ENCODE data around the gene CABP1.

CABP1 gene

DNA sequence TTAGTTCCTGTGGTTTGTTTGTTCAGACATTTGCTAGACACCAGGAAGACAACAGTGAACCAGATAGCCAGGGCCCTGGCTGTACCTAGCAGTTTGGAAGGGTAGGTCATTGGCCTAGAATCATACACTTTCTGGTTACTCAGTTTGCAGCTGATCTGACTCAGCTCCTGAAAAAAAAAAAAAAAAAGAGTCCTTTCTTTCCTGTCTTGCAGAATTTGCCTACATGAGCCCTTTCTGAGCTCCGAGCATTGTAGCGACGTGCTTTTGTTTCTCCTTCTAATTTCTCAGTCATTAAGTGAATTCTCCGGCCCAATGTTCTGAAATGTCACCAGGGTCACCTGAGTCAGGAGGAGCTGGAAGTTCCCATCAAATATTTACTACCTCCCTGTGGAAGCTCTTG is 2.4 kb downstream of the CABP1 start:
- DNase-seq (ENCODE audit: low read depth), result peak; percentile 32
- TF ChIP-seq, protein P1, sequence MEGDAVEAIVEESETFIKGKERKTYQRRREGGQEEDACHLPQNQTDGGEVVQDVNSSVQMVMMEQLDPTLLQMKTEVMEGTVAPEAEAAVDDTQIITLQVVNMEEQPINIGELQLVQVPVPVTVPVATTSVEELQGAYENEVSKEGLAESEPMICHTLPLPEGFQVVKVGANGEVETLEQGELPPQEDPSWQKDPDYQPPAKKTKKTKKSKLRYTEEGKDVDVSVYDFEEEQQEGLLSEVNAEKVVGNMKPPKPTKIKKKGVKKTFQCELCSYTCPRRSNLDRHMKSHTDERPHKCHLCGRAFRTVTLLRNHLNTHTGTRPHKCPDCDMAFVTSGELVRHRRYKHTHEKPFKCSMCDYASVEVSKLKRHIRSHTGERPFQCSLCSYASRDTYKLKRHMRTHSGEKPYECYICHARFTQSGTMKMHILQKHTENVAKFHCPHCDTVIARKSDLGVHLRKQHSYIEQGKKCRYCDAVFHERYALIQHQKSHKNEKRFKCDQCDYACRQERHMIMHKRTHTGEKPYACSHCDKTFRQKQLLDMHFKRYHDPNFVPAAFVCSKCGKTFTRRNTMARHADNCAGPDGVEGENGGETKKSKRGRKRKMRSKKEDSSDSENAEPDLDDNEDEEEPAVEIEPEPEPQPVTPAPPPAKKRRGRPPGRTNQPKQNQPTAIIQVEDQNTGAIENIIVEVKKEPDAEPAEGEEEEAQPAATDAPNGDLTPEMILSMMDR (IDR thresholded peaks at IDR 0.05; ENCODE audit: insufficient read depth, low read depth, low read length, missing control alignments), result no peak
- no peak overlapping the region for H3K4me3 ChIP-seq (ENCODE audit: low read length)

- no peak overlapping the region for H3K4me3 ChIP-seq (ENCODE audit: low read length)
- TF ChIP-seq, protein P1 (IDR thresholded peaks at IDR 0.05; ENCODE audit: insufficient read depth, low read depth, low read length, missing control alignments), result no peak
- no peak for DNase-seq (ENCODE audit: low read depth)
Measured at GRCh38 chr12:120643574-120643973, 3.1 kb downstream of the CABP1 start.

GRCh38 chr12:120646044-120646443 is 5.6 kb downstream of the CABP1 start:
- no peak overlapping the region for H3K4me3 ChIP-seq (ENCODE audit: low read length)
- TF ChIP-seq, protein P1 (IDR thresholded peaks at IDR 0.05; ENCODE audit: insufficient read depth, low read depth, low read length, missing control alignments), result no peak
- no peak for DNase-seq (ENCODE audit: low read depth)

- TF ChIP-seq, protein P1 (IDR thresholded peaks at IDR 0.05; ENCODE audit: insufficient read depth, low read depth, low read length, missing control alignments), result no peak
- H3K4me3 ChIP-seq (ENCODE audit: low read length), result no peak overlapping the region
- DNase-seq (ENCODE audit: low read depth), result peak; percentile 19
Measured at GRCh38 chr12:120647375-120647755, 6.9 kb downstream of the CABP1 start.

- H3K4me3 ChIP-seq (ENCODE audit: low read length), result no peak overlapping the region
- DNase-seq (ENCODE audit: low read depth), result no peak
- TF ChIP-seq, protein P1 (IDR thresholded peaks at IDR 0.05; ENCODE audit: insufficient read depth, low read depth, low read length, missing control alignments), result no peak
Measured at GRCh38 chr12:120649442-120650232, 9.2 kb downstream of the CABP1 start.

DNA sequence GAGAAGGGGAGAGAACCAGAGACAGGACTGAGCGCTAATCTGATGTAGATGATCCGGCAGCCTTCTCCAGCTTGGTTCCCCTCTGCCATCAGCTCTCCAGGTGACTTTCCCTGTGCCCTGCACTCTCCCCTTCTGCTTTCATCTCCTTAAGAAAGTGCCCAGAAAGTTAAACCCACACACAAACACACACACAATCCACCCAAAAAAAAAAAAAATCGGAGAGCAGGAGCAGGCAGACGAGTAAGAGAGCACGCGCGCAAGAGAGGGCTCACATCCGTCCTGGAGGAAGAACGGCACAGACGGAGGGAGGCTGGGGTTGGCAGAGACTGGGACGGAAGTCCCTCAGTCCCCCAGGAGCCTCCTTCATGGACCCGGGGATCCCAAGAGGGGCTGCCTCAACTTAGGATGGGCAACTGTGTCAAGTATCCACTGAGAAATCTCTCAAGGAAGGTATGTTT is 9.8 kb downstream of the CABP1 start:
- TF ChIP-seq, protein P1 (IDR thresholded peaks at IDR 0.05; ENCODE audit: insufficient read depth, low read depth, low read length, missing control alignments), result no peak
- no peak overlapping the region for H3K4me3 ChIP-seq (ENCODE audit: low read length)
- DNase-seq (ENCODE audit: low read depth), result no peak

DNA sequence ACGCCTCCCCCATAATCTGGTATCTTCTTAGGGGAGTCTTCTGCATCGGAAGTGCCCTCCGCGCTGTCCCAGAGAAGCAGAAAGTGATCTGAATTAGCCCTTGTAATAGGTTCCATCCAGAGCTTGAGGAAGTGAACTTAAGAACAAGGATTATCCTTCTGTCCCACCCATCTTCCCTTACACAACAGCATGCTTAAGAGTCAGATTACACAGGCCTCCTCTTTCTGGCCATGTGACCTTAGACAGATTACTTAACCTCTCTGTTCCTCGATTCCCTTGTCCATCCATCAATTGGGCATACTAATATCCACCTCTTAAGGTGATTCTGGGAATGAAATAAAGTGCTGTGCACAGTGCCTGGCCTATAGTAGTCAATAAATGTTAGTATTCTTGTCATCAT is 11.4 kb downstream of the CABP1 start:
- TF ChIP-seq, protein P1 (IDR thresholded peaks at IDR 0.05; ENCODE audit: insufficient read depth, low read depth, low read length, missing control alignments), result no peak
- DNase-seq (ENCODE audit: low read depth), result peak; percentile 39
- no peak overlapping the region for H3K4me3 ChIP-seq (ENCODE audit: low read length)

Data from epithelial cell of esophagus (primary cell).